OCI-LY7 (cell line): ENCODE results near the gene RAB26. TPM values are rescaled to one million over a fixed set of nuclear protein-coding genes. Genes with fewer than 3 reads are reported as not detected.

Source experiments
- BruUV-seq: library from RNA; stranded (reverse); fragments of 400-500 nt; replicated peaks from 2 replicates; lab custom pipeline; 2021; lab: Mats Ljungman, UMichigan
- CTCF ChIA-PET: fragments of 300-600 bp; sonication (Branson Sonifier 250); formaldehyde crosslinking; loops from one replicate; lab custom pipeline; 2022; ENCODE audit warnings: antibody characterized with exemption; ENCODE audit not compliant: unreplicated experiment; lab: Charles Lee
- POLR2A ChIA-PET: fragments of 300-600 bp; sonication (Branson Sonifier 250); formaldehyde crosslinking; loops from one replicate; lab custom pipeline; 2022; ENCODE audit warnings: antibody characterized with exemption; lab: Charles Lee
- DNase-seq: peaks from one replicate; pipeline ENCODE4 v3.0.0-alpha.2; 2015; ENCODE audit warnings: low spot score
- H2AFZ ChIP-seq: fragments of 200-600 bp; sonication (generic), shearing (Covaris generic); 2 replicates; pipeline ENCODE4 v1.6.1; 2014; ENCODE audit warnings: mild to moderate bottlenecking, antibody characterized with exemption, low read length, moderate library complexity
- H3K27ac ChIP-seq: fragments of 200-600 bp; sonication (generic); 2 replicates; pipeline ENCODE4 v1.5.1; 2014; ENCODE audit warnings: mixed run types, low read depth, mild to moderate bottlenecking, moderate library complexity, low read length, inconsistent platforms; ENCODE audit not compliant: poor library complexity, severe bottlenecking
- H3K36me3 ChIP-seq: fragments of 200-600 bp; sonication (generic); 2 replicates; pipeline ENCODE4 v1.6.1; 2014; ENCODE audit warnings: mild to moderate bottlenecking, antibody characterized with exemption, low read length, moderate library complexity, mixed read lengths; ENCODE audit not compliant: insufficient read depth
- H3K4me1 ChIP-seq: fragments of 200-600 bp; sonication (generic); 2 replicates; pipeline ENCODE4 v1.5.1; 2014; ENCODE audit warnings: mild to moderate bottlenecking, low read length; ENCODE audit not compliant: insufficient read depth, poor library complexity, severe bottlenecking
- H3K4me2 ChIP-seq: fragments of 200-600 bp; sonication (generic); 2 replicates; pipeline ENCODE4 v1.6.1; 2014; ENCODE audit warnings: mild to moderate bottlenecking, low read length
- H3K4me3 ChIP-seq: fragments of 200-600 bp; sonication (generic); 2 replicates; pipeline ENCODE4 v1.5.1; 2014; ENCODE audit warnings: mild to moderate bottlenecking, low read depth, low read length; ENCODE audit not compliant: poor library complexity, severe bottlenecking
- H3K79me2 ChIP-seq: fragments of 200-600 bp; sonication (generic); 2 replicates; pipeline ENCODE4 v1.6.1; 2016; ENCODE audit warnings: low read depth, mild to moderate bottlenecking, low read length, moderate library complexity, mixed read lengths; ENCODE audit not compliant: insufficient read depth
- H3K9me2 ChIP-seq: fragments of 200-600 bp; sonication (generic); 2 replicates; pipeline ENCODE4 v1.6.1; 2016; ENCODE audit warnings: mild to moderate bottlenecking, low read length, mixed read lengths; ENCODE audit not compliant: insufficient read depth
- H3K9me3 ChIP-seq: fragments of 200-600 bp; sonication (generic); 2 replicates; pipeline ENCODE4 v1.6.1; 2014; ENCODE audit warnings: mild to moderate bottlenecking, mixed run types, low read length, mixed read lengths
- H4K20me1 ChIP-seq: fragments of 200-600 bp; sonication (generic); 2 replicates; pipeline ENCODE4 v1.6.1; 2014; ENCODE audit warnings: mild to moderate bottlenecking, antibody characterized with exemption, low read length, moderate library complexity, mixed read lengths; ENCODE audit not compliant: insufficient read depth
- CTCF ChIP-seq: fragments of 200-600 bp; sonication (generic); conservative IDR thresholded peaks from 2 replicates; pipeline ENCODE4 v1.5.1; 2014; ENCODE audit warnings: mild to moderate bottlenecking, antibody characterized with exemption, low read length, moderate library complexity, mixed read lengths
- EZH2phosphoT487 ChIP-seq: fragments of 200-600 bp; sonication (generic); IDR thresholded peaks from 2 replicates; pipeline ENCODE4 v1.6.1; 2018; ENCODE audit warnings: low read depth, borderline replicate concordance, mild to moderate bottlenecking, mixed run types, antibody characterized with exemption, low read length, moderate library complexity, mixed read lengths
- intact Hi-C: fragments of 100-400 bp; cut with micrococcal nuclease; formaldehyde crosslinking; loops from one replicate; pipeline ENCODE4 v1.10.0; 2022; ENCODE audit not compliant: unreplicated experiment
- total RNA-seq, 2 experiments: library from RNA; depleted of rRNA in 1 of 2; stranded (reverse); fragments of >200 nt in 1 of 2; shearing (Covaris generic) in 1 of 2; gene quantifications; 2 replicates each; pipeline ENCODE4 v1.2.3, GENCODE V29; 2014 to 2022

RAB26 gene
- total RNA-seq, 2 experiments from 2014 or later: 5.0 to 9.5 TPM

- POLR2A ChIA-PET: no interaction called here
These were observed 42.4 kb downstream of the RAB26 start for GRCh38 chr16:2190659-2191445.

GRCh38 chr16:2191446-2191706 is 43.0 kb downstream of the RAB26 start:
- ChIA-PET CTCF (no interaction called here), POLR2A (no interaction called here)
- Histone ChIP-seq H2AFZ (no peak overlapping the region), H3K79me2 (no peaks in the 10 kb centered on the region), H3K27ac (no peak overlapping the region), H3K36me3 (no peaks in the 10 kb centered on the region), H3K4me1 (no peaks in the 10 kb centered on the region), H3K9me2 (no peaks in the 10 kb centered on the region), H4K20me1 (no peaks in the 10 kb centered on the region), H3K4me3 (no peak overlapping the region), H3K9me3 (no peaks in the 10 kb centered on the region), H3K4me2 (no peak overlapping the region)
- intact Hi-C loops: no loop called here
- no peak for DNase-seq
- no TSS peak for BruUV-seq
- no peak for TF ChIP-seq CTCF
- TF ChIP-seq EZH2phosphoT487: no peak

More at GRCh38 chr16:2190659-2191445, 42.4 kb downstream of the RAB26 start:
- TF ChIP-seq CTCF: no peak
- no peak for TF ChIP-seq EZH2phosphoT487
- H3K27ac ChIP-seq: no peak overlapping the region
- intact Hi-C loops: no loop called here
- no peak overlapping the region for H3K4me3 ChIP-seq
- H3K79me2 ChIP-seq: no peaks in the 10 kb centered on the region
- no peaks in the 10 kb centered on the region for H3K4me1 ChIP-seq
- H2AFZ ChIP-seq: no peak overlapping the region
- DNase-seq: no peak
- no peaks in the 10 kb centered on the region for H3K9me3 ChIP-seq
- no peaks in the 10 kb centered on the region for H3K36me3 ChIP-seq
- no peaks in the 10 kb centered on the region for H3K9me2 ChIP-seq
- no peak overlapping the region for H3K4me2 ChIP-seq
- BruUV-seq: no TSS peak
- no peaks in the 10 kb centered on the region for H4K20me1 ChIP-seq
- CTCF ChIA-PET: no interaction called here

GRCh38 chr16:2194166-2194834 is 45.9 kb downstream of the RAB26 start:
- H3K79me2 ChIP-seq: no peaks in the 10 kb centered on the region
- H3K27ac ChIP-seq: no peak overlapping the region
- ChIA-PET CTCF (interaction anchor here (0.6 kb wide), 2 partner anchors 13 to 176 kb away, joined by 3 read pairs; no protein-coding TSS in a partner anchor), POLR2A (no interaction called here)
- no TSS peak for BruUV-seq
- no peak overlapping the region for H3K4me3 ChIP-seq
- no peak overlapping the region for H2AFZ ChIP-seq
- no peaks in the 10 kb centered on the region for H3K36me3 ChIP-seq
- H3K4me1 ChIP-seq: no peaks in the 10 kb centered on the region
- intact Hi-C loops: no loop called here
- DNase-seq: no peak
- no peaks in the 10 kb centered on the region for H4K20me1 ChIP-seq
- TF ChIP-seq EZH2phosphoT487 (no peak), CTCF (no peak)
- H3K4me2 ChIP-seq: no peak overlapping the region
- H3K9me3 ChIP-seq: no peaks in the 10 kb centered on the region
- H3K9me2 ChIP-seq: no peaks in the 10 kb centered on the region
